ENCODE measurements around the gene FAT3.

- TF ChIP-seq, protein P1, sequence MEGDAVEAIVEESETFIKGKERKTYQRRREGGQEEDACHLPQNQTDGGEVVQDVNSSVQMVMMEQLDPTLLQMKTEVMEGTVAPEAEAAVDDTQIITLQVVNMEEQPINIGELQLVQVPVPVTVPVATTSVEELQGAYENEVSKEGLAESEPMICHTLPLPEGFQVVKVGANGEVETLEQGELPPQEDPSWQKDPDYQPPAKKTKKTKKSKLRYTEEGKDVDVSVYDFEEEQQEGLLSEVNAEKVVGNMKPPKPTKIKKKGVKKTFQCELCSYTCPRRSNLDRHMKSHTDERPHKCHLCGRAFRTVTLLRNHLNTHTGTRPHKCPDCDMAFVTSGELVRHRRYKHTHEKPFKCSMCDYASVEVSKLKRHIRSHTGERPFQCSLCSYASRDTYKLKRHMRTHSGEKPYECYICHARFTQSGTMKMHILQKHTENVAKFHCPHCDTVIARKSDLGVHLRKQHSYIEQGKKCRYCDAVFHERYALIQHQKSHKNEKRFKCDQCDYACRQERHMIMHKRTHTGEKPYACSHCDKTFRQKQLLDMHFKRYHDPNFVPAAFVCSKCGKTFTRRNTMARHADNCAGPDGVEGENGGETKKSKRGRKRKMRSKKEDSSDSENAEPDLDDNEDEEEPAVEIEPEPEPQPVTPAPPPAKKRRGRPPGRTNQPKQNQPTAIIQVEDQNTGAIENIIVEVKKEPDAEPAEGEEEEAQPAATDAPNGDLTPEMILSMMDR (IDR thresholded peaks at IDR 0.05), result no peak
- TF ChIP-seq POLR2AphosphoS5 (IDR thresholded peaks at IDR 0.05), result no peak
Observed at GRCh38 chr11:92246630-92247029, 22.0 kb downstream of the FAT3 start.
